PFSK-1 (cell line): ENCODE data around the gene USP34.
A peak's percentile ranks its signal among the peaks of the same experiment; 100 is the strongest.

ENCODE experiments used
- FOXP2 ChIP-seq: optimal IDR thresholded peaks from 2 replicates; pipeline ENCODE3; 2011; ENCODE audit warnings: borderline replicate concordance, control low read depth, inconsistent platforms; ENCODE audit not compliant: insufficient read depth; ENCODE audit errors: extremely low read length, extremely low read depth
- POLR2AphosphoS5 ChIP-seq: IDR thresholded peaks from 2 replicates; pipeline ENCODE4 v1.6.1; 2012; ENCODE audit warnings: low read depth, mild to moderate bottlenecking, control low read depth, low read length, moderate library complexity
- REST ChIP-seq, 2 experiments: IDR thresholded peaks; 2 replicates each; pipeline versions ENCODE4 v1.6.1 to v1.8.0; 2011 to 2012; ENCODE audit warnings: low read depth in 2 of 2, low read length in 2 of 2, control low read depth in 1 of 2, inconsistent platforms in 1 of 2, mild to moderate bottlenecking in 1 of 2, moderate library complexity in 1 of 2; ENCODE audit not compliant: insufficient read depth in 1 of 2
- SIN3A ChIP-seq: IDR thresholded peaks from 2 replicates; pipeline ENCODE4 v1.6.1; 2012; ENCODE audit warnings: mild to moderate bottlenecking, low read length, moderate library complexity, borderline replicate concordance; ENCODE audit not compliant: insufficient read depth
- TAF1 ChIP-seq: IDR thresholded peaks from 2 replicates; pipeline ENCODE4 v1.6.1; 2012; ENCODE audit warnings: low read length, control low read depth, borderline replicate concordance; ENCODE audit not compliant: insufficient read depth

The USP34 gene

GRCh38 chr2:61478086-61478485 lies 7.2 kb upstream of the USP34 start:
- TF ChIP-seq FOXP2 (no peak), SIN3A (no peak), TAF1 (no peak), POLR2AphosphoS5 (no peak), REST (IDR thresholded peaks at IDR 0.05; ENCODE audit: insufficient read depth in 1 of 2, low read depth in 2 of 2, low read length in 2 of 2) (no peak)

- TF ChIP-seq POLR2AphosphoS5 = peak; percentile 38; the same call in 1 of the 2 replicates
These were observed 6.2 kb upstream of the USP34 start for GRCh38 chr2:61476929-61477589.

- TF ChIP-seq SIN3A = peak; percentile 6; the same call in 1 of the 2 replicates
- TF ChIP-seq FOXP2 = no peak
- no peak for TF ChIP-seq TAF1
- TF ChIP-seq REST (IDR thresholded peaks at IDR 0.05; ENCODE audit: insufficient read depth in 1 of 2, low read depth in 2 of 2, low read length in 2 of 2) = no peak
These were observed 1.3 kb upstream of the USP34 start for GRCh38 chr2:61471905-61472805.

- no peak for TF ChIP-seq REST (IDR thresholded peaks at IDR 0.05; ENCODE audit: insufficient read depth in 1 of 2, low read depth in 2 of 2, low read length in 2 of 2)
- TF ChIP-seq POLR2AphosphoS5 = no peak
- TF ChIP-seq SIN3A = 0 out of 2 replicates have a peak, but pooled peaks have one; percentile 22
- TF ChIP-seq TAF1 = peak; percentile 25; the same call in 1 of the 2 replicates
- TF ChIP-seq FOXP2 = no peak
These were observed 550 bp downstream of the USP34 start for GRCh38 chr2:61470122-61470951.

GRCh38 chr2:61469424-61470121 lies 1.3 kb downstream of the USP34 start:
- TF ChIP-seq FOXP2 = no peak
- no peak for TF ChIP-seq SIN3A
- TF ChIP-seq POLR2AphosphoS5 = no peak
- no peak for TF ChIP-seq TAF1
- no peak for TF ChIP-seq REST (IDR thresholded peaks at IDR 0.05; ENCODE audit: insufficient read depth in 1 of 2, low read depth in 2 of 2, low read length in 2 of 2)
